Stimulated activated naive CD8-positive, alpha-beta T cell treated with anti-CD3 and anti-CD28 coated beads, Interleukin-15, amount 100 ng/mL, for 72 hours (primary cell): ENCODE data around the gene DDOST.

ENCODE experiments used
- ATAC-seq: fragments of 150-1000 bp; cut with Tn5 transposase; 2 replicates; pipeline ENCODE4 v1.10.0; 2021; ENCODE audit warnings: mild to moderate bottlenecking, moderate library complexity
- DNase-seq, 2 donors: peaks; one replicate each; pipeline ENCODE4 v3.0.0; 2021 to 2022
- H3K27ac Mint-ChIP-seq, 2 donors: one replicate each; pipeline ENCODE4 v1.8.0; 2022; ENCODE audit warnings: mild to moderate bottlenecking in 2 of 2, mixed read lengths in 2 of 2, moderate library complexity in 2 of 2
- H3K27me3 Mint-ChIP-seq: one replicate; pipeline ENCODE4 v1.8.0; 2022; ENCODE audit warnings: mixed read lengths
- H3K4me1 Mint-ChIP-seq: one replicate; pipeline ENCODE4 v1.8.0; 2022; ENCODE audit warnings: mild to moderate bottlenecking, mixed read lengths
- H3K4me3 Mint-ChIP-seq, 2 donors: one replicate each; pipeline ENCODE4 v1.8.0; 2022; ENCODE audit warnings: mild to moderate bottlenecking in 2 of 2, mixed read lengths in 2 of 2, moderate library complexity in 1 of 2
- H3K9me3 Mint-ChIP-seq, 2 donors: one replicate each; pipeline ENCODE4 v1.8.0; 2022; ENCODE audit warnings: mixed read lengths in 2 of 2

Gene DDOST

GRCh38 chr1:20630729-20631128 lies 30.4 kb downstream of the DDOST start:
- no peak for DNase-seq
- Mint-ChIP-seq H3K4me3 (no peak overlapping the region), H3K27me3 (peaks cover 10% of the 10 kb centered on the region), H3K27ac (no peak overlapping the region), H3K4me1 (peaks cover 10% of the 10 kb centered on the region), H3K9me3 (peaks cover 4 to 7% of the 10 kb centered on the region in 2 donors)
- no peak for ATAC-seq

GRCh38 chr1:20626524-20626923 lies 34.6 kb downstream of the DDOST start:
- ATAC-seq (no peak), DNase-seq (no peak)
- Mint-ChIP-seq H3K9me3 (peaks cover 4 to 7% of the 10 kb centered on the region in 2 donors), H3K27ac (no peak overlapping the region), H3K27me3 (peaks cover 10% of the 10 kb centered on the region), H3K4me1 (no peaks in the 10 kb centered on the region), H3K4me3 (no peak overlapping the region)

- Mint-ChIP-seq H3K4me1 (no peaks in the 10 kb centered on the region), H3K27me3 (peaks cover 10% of the 10 kb centered on the region), H3K27ac (no peak overlapping the region), H3K4me3 (no peak overlapping the region), H3K9me3 (peaks cover 4 to 7% of the 10 kb centered on the region in 2 donors)
- ATAC-seq (no peak), DNase-seq (no peak)
These were observed 35.1 kb downstream of the DDOST start for GRCh38 chr1:20626098-20626427.

GRCh38 chr1:20625176-20626097 lies 35.7 kb downstream of the DDOST start:
- Mint-ChIP-seq H3K27ac (no peak overlapping the region), H3K4me1 (no peaks in the 10 kb centered on the region), H3K4me3 (no peak overlapping the region), H3K9me3 (peaks cover 4 to 7% of the 10 kb centered on the region in 2 donors), H3K27me3 (peaks cover 10% of the 10 kb centered on the region)
- DNase-seq (no peak), ATAC-seq (no peak)

GRCh38 chr1:20624709-20625108 lies 36.5 kb downstream of the DDOST start:
- Mint-ChIP-seq H3K9me3 (peaks cover 4 to 7% of the 10 kb centered on the region in 2 donors), H3K27me3 (peaks cover 10% of the 10 kb centered on the region), H3K27ac (no peak overlapping the region), H3K4me1 (no peaks in the 10 kb centered on the region), H3K4me3 (no peak overlapping the region)
- ATAC-seq (no peak), DNase-seq (no peak)

- H3K9me3 Mint-ChIP-seq: no peaks in the 10 kb centered on the region
- no peak for DNase-seq
- ATAC-seq: no peak
- H3K27ac Mint-ChIP-seq: no peak overlapping the region
- no peak overlapping the region for H3K4me3 Mint-ChIP-seq
- H3K27me3 Mint-ChIP-seq: peaks cover 8% of the 10 kb centered on the region
- no peaks in the 10 kb centered on the region for H3K4me1 Mint-ChIP-seq
These were observed 40.2 kb downstream of the DDOST start for GRCh38 chr1:20621012-20621411.

- no peak overlapping the region for H3K27ac Mint-ChIP-seq
- DNase-seq (no peak), ATAC-seq (no peak)
- H3K9me3 Mint-ChIP-seq: no peaks in the 10 kb centered on the region
- H3K27me3 Mint-ChIP-seq: peaks cover 8% of the 10 kb centered on the region
- H3K4me3 Mint-ChIP-seq: no peak overlapping the region
- no peaks in the 10 kb centered on the region for H3K4me1 Mint-ChIP-seq
These were observed 41.2 kb downstream of the DDOST start for GRCh38 chr1:20619999-20620398.

- no peak overlapping the region for H3K4me3 Mint-ChIP-seq
- H3K9me3 Mint-ChIP-seq: no peaks in the 10 kb centered on the region
- no peaks in the 10 kb centered on the region for H3K4me1 Mint-ChIP-seq
- no peak for DNase-seq
- peak overlapping the region in 1 of 2 donors; percentile 55 for H3K27ac Mint-ChIP-seq
- no peak for ATAC-seq
- peaks cover 16% of the 10 kb centered on the region for H3K27me3 Mint-ChIP-seq
These were observed 42.6 kb downstream of the DDOST start for GRCh38 chr1:20618550-20618949.

GRCh38 chr1:20616847-20617487 lies 44.2 kb downstream of the DDOST start:
- Mint-ChIP-seq H3K27ac (no peak overlapping the region), H3K4me1 (no peaks in the 10 kb centered on the region), H3K4me3 (no peak overlapping the region), H3K9me3 (no peaks in the 10 kb centered on the region), H3K27me3 (peaks cover 16% of the 10 kb centered on the region)
- ATAC-seq: no peak
- DNase-seq: no peak

GRCh38 chr1:20615946-20616846 lies 45.0 kb downstream of the DDOST start:
- H3K4me1 Mint-ChIP-seq: no peaks in the 10 kb centered on the region
- H3K27me3 Mint-ChIP-seq: peaks cover 16% of the 10 kb centered on the region
- H3K4me3 Mint-ChIP-seq: no peak overlapping the region
- DNase-seq (no peak), ATAC-seq (no peak)
- H3K9me3 Mint-ChIP-seq: no peaks in the 10 kb centered on the region
- H3K27ac Mint-ChIP-seq: no peak overlapping the region

- ATAC-seq (no peak), DNase-seq (no peak)
- no peaks in the 10 kb centered on the region for H3K9me3 Mint-ChIP-seq
- peaks cover 16% of the 10 kb centered on the region for H3K27me3 Mint-ChIP-seq
- no peak overlapping the region for H3K27ac Mint-ChIP-seq
- no peak overlapping the region for H3K4me3 Mint-ChIP-seq
- no peaks in the 10 kb centered on the region for H3K4me1 Mint-ChIP-seq
These were observed 47.0 kb downstream of the DDOST start for GRCh38 chr1:20614131-20614579.

GRCh38 chr1:20612221-20612746 lies 48.9 kb downstream of the DDOST start:
- Mint-ChIP-seq H3K4me3 (no peak overlapping the region), H3K9me3 (no peaks in the 10 kb centered on the region), H3K27me3 (peaks cover 8% of the 10 kb centered on the region), H3K27ac (peak overlapping the region; percentile 24 to 42), H3K4me1 (no peaks in the 10 kb centered on the region)
- DNase-seq (no peak), ATAC-seq (no peak)

- no peak overlapping the region for H3K4me3 Mint-ChIP-seq
- peaks cover 8% of the 10 kb centered on the region for H3K27me3 Mint-ChIP-seq
- H3K4me1 Mint-ChIP-seq: no peaks in the 10 kb centered on the region
- ATAC-seq (no peak), DNase-seq (no peak)
- H3K27ac Mint-ChIP-seq: no peak overlapping the region
- no peaks in the 10 kb centered on the region for H3K9me3 Mint-ChIP-seq
These were observed 49.5 kb downstream of the DDOST start for GRCh38 chr1:20611652-20612051.

- no peak for DNase-seq
- H3K4me3 Mint-ChIP-seq: no peak overlapping the region
- H3K9me3 Mint-ChIP-seq: no peaks in the 10 kb centered on the region
- no peaks in the 10 kb centered on the region for H3K4me1 Mint-ChIP-seq
- H3K27ac Mint-ChIP-seq: peak overlapping the region in 1 of 2 donors; percentile 54
- ATAC-seq: no peak
- H3K27me3 Mint-ChIP-seq: peaks cover 8% of the 10 kb centered on the region
These were observed 50.2 kb downstream of the DDOST start for GRCh38 chr1:20610970-20611369.

GRCh38 chr1:20609541-20609940 lies 51.6 kb downstream of the DDOST start:
- peaks cover 7% of the 10 kb centered on the region for H3K27me3 Mint-ChIP-seq
- no peaks in the 10 kb centered on the region for H3K9me3 Mint-ChIP-seq
- H3K4me3 Mint-ChIP-seq: no peak overlapping the region
- no peaks in the 10 kb centered on the region for H3K4me1 Mint-ChIP-seq
- DNase-seq: no peak
- H3K27ac Mint-ChIP-seq: no peak overlapping the region
- ATAC-seq: no peak
